BE2C (cell line): ENCODE results near the gene ADISSP.

ENCODE experiments used
- DNase-seq: peaks from one replicate; pipeline ENCODE4 v3.0.0-alpha.2; 2020
- H3K27me3 ChIP-seq: fragments of 250-450 bp; sonication (Bioruptor Pico); 2 replicates; pipeline ENCODE4 v1.5.1; 2020; ENCODE audit warnings: mild to moderate bottlenecking
- H3K36me3 ChIP-seq: fragments of 250-450 bp; sonication (Bioruptor Pico); 2 replicates; pipeline ENCODE4 v1.5.1; 2020; ENCODE audit warnings: mild to moderate bottlenecking
- H3K4me1 ChIP-seq: fragments of 250-450 bp; sonication (Bioruptor Pico); 2 replicates; pipeline ENCODE4 v1.5.1; 2020
- H3K4me3 ChIP-seq: 2 replicates; pipeline ENCODE4 v1.5.1; 2011; ENCODE audit warnings: low read depth, low read length
- H3K9me3 ChIP-seq: fragments of 250-450 bp; sonication (Bioruptor Pico); 2 replicates; pipeline ENCODE4 v1.5.1; 2020
- TF ChIP-seq, protein P1 (sequence below): IDR thresholded peaks from 2 replicates; pipeline ENCODE4 v1.5.1; 2012; ENCODE audit warnings: mild to moderate bottlenecking, low read depth, low read length

Gene ADISSP

DNA sequence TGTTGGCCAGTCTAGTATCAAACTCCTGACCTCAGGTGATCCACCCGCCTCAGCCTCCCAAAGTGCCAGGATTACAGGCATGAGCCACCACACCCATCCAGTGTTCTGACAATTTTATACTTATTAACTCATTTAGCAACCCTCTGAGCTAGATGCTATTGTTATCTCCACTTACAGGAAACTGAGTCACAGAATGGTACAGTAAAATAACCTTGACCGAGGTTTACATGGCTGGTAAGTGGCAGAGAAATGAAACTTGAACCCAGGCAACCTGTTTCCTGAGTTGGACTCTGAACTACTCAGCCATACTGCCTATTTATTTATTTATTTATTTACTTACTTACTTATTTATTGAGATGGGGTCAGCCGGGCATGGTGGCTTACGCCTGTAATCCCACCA, 48.5 kb downstream of the ADISSP start:
- TF ChIP-seq, protein P1, sequence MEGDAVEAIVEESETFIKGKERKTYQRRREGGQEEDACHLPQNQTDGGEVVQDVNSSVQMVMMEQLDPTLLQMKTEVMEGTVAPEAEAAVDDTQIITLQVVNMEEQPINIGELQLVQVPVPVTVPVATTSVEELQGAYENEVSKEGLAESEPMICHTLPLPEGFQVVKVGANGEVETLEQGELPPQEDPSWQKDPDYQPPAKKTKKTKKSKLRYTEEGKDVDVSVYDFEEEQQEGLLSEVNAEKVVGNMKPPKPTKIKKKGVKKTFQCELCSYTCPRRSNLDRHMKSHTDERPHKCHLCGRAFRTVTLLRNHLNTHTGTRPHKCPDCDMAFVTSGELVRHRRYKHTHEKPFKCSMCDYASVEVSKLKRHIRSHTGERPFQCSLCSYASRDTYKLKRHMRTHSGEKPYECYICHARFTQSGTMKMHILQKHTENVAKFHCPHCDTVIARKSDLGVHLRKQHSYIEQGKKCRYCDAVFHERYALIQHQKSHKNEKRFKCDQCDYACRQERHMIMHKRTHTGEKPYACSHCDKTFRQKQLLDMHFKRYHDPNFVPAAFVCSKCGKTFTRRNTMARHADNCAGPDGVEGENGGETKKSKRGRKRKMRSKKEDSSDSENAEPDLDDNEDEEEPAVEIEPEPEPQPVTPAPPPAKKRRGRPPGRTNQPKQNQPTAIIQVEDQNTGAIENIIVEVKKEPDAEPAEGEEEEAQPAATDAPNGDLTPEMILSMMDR = no peak
- Histone ChIP-seq H3K4me3 (no peak overlapping the region), H3K4me1 (no peaks in the 10 kb centered on the region), H3K27me3 (no peaks in the 10 kb centered on the region), H3K36me3 (no peaks in the 10 kb centered on the region), H3K9me3 (no peaks in the 10 kb centered on the region)
- no peak for DNase-seq

DNA sequence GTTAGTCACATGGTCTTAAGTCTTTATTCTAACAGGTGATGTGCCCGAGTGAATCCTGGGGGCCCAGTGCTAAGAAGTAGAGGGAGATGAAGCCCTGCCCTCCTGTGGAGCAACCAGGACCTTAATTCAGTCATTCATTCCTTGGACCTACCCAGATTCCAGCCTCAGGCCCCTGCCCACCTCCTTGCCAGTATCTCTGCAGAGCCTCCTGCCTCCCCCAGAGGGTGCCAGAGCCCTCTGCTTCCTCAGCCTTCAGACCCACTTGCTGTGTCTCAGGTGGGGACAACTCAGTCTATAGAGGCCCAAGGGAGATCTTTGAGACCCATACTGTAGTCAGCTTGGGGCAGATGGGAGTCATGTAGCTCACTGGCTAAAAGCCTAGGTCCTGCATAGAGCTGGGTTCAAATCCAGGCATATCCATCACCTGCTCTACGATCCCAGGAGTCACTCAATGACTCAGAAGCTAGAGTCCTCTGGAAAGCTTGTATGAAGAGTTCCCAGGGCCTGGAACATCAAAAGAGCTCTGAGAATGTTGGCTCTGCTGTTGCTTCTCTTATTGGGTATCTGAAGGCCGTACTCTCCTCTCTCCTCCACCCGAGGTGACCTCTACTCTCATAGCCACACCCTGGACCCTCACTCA, 51.2 kb downstream of the ADISSP start:
- TF ChIP-seq, protein P1 = peak; percentile 95
- peak; percentile 72 for DNase-seq

DNA sequence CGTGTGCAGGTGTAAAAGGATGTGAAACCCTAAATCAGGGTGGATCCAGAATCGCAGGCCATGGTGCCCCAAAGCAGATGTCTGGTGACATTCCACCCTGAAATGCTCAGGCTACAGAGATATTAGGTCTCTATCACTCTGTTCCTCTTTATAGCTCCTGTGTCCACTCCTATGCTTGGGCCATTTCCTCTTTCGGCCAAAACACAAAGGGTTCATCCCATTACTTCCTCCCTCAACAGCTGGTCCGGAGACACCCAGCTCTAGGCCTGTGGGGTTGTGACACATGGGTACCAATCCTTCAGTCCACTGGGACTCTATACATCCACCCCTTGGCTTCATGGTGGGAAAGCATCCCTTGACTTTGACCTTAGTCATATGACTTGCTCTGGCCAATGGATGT, 53.5 kb downstream of the ADISSP start:
- H3K4me3 ChIP-seq = no peak overlapping the region
- H3K27me3 ChIP-seq = no peaks in the 10 kb centered on the region
- no peak for DNase-seq
- H3K9me3 ChIP-seq = no peaks in the 10 kb centered on the region
- H3K4me1 ChIP-seq = no peaks in the 10 kb centered on the region
- TF ChIP-seq, protein P1 = no peak
- H3K36me3 ChIP-seq = no peaks in the 10 kb centered on the region

More for the DNA sequence above, 51.2 kb downstream of the ADISSP start:
- Histone ChIP-seq H3K27me3 (no peaks in the 10 kb centered on the region), H3K9me3 (no peaks in the 10 kb centered on the region), H3K4me3 (no peak overlapping the region), H3K4me1 (no peaks in the 10 kb centered on the region), H3K36me3 (no peaks in the 10 kb centered on the region)

DNA sequence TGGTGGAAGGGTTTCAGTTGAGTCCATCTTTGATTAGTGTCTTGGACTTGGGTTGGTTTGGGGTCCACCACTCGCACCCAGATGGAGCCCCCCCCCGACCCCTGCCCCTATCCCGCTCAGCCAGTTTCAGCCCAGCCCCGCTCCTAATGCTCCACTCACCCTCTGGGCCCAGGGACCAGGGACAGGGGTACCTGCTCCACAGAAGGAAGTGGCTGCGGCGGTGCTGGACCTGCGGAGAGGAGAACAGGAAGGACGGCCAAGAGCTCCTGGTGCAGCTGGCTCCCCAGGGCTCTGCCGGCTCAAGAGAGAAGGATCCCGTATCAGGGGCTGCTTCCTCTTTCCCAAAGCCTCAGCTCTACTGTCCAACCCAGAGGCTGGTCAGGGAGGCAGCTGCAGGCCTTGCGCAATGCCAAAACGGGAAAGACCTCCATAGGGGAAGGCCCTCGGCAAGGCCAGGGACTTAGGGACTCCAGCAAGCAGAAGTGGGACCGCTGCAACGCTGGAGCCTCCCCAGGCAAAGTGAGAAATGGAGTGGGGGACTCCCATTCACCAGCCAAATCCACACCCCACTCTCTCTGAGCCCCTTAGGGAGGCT, 55.2 kb downstream of the ADISSP start, which contains the start of gene SIGLEC1:
Gene SIGLEC1 (minus strand): TSS at position 322 of the 595 bp plus-strand sequence. CDS start 5,472 bp downstream, outside the sequence.
- Histone ChIP-seq H3K36me3 (no peaks in the 10 kb centered on the region), H3K4me1 (no peaks in the 10 kb centered on the region), H3K4me3 (no peak within 1 kb of the TSS), H3K27me3 (no peaks in the 10 kb centered on the region), H3K9me3 (no peaks in the 10 kb centered on the region)
- TF ChIP-seq, protein P1 = no peak
- DNase-seq = no peak

DNA sequence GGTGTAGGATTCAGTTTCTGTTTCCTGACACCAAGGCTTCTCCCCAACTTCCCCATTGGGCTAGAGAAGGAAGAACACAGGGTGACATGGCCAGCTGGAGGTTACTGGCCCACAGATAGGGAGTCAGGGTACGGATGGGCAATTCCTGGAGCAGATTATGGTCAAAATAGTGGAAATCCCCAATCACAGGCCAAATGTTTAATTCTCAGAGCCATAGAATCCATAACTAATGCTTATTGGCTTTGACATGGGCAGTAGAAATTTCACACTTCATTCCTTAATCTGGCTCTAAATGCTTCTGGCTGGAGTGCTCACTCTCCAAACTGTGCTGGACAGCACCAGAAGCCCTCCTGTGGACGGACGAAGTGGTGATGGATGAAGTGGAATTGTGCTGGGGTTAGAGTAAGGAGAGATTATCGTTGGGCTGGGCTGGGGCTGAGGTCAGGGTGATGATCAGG, 56.0 kb downstream of the ADISSP start:
- Histone ChIP-seq H3K9me3 (no peaks in the 10 kb centered on the region), H3K4me3 (no peak overlapping the region), H3K36me3 (no peaks in the 10 kb centered on the region), H3K4me1 (no peaks in the 10 kb centered on the region), H3K27me3 (no peaks in the 10 kb centered on the region)
- DNase-seq = no peak
- TF ChIP-seq, protein P1 = no peak

DNA sequence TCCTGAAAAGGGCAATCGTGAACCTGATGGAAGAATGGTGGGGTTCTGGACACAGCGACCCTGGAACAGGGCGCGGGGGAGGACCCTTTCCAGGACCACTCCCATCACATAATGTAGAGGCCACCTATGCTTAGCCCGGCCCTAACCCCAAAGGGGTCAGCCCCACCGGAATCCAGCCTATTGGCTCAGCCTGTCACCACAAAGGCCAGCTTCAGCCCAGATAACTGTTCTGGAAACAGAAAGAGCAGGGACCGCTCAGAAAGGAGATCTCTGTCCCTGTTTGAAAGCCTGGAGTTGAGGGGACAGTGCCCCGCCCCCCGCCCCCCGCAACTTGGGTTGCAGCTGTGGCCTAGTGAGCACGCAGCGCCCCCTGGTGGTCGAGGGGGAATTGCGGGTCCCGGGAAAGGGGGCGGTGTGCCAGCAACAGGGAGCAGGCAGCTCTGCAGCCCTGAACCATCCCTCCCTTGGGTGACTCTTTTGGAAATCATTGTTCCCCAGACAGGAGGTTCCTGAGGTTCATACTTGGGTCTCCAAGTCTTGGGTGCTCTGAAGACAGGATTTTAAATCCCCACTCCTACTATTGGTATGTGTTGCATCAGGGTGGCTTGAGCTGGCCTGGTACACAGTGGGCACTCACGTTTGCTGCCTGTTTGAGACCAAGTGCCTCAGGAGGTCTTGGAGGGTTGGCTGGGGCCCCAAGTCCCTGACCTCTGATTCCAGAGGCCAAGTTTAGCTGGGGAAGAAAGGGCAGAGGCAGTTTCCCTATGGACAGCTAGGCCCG, 56.7 kb downstream of the ADISSP start:
- H3K4me1 ChIP-seq = no peaks in the 10 kb centered on the region
- H3K4me3 ChIP-seq = no peak overlapping the region
- H3K36me3 ChIP-seq = no peaks in the 10 kb centered on the region
- no peaks in the 10 kb centered on the region for H3K27me3 ChIP-seq
- peak; percentile 80 for DNase-seq
- no peaks in the 10 kb centered on the region for H3K9me3 ChIP-seq
- TF ChIP-seq, protein P1 = peak; percentile 86
